ENCODE results near the gene ZFP64.

DNA sequence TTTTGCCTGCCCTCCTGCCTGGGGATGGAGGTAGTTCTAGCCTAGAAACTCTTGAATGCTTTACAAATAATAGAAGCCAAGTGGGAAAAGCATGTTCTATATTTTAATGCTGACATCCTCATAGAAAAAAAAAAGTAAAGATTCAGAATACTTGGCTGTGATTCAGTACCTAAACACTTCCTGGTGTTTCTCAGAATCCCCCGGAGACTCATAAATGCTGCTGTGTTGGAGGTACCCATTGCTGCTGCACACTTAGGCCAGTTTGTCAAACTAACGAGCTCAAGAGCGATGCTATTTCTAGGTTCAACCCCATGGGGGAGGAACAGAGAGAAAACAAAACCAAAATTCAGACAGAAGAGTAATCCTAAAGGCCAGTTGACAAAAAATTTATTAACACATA, 38.8 kb upstream of the ZFP64 start:
- TF ChIP-seq, protein P1, sequence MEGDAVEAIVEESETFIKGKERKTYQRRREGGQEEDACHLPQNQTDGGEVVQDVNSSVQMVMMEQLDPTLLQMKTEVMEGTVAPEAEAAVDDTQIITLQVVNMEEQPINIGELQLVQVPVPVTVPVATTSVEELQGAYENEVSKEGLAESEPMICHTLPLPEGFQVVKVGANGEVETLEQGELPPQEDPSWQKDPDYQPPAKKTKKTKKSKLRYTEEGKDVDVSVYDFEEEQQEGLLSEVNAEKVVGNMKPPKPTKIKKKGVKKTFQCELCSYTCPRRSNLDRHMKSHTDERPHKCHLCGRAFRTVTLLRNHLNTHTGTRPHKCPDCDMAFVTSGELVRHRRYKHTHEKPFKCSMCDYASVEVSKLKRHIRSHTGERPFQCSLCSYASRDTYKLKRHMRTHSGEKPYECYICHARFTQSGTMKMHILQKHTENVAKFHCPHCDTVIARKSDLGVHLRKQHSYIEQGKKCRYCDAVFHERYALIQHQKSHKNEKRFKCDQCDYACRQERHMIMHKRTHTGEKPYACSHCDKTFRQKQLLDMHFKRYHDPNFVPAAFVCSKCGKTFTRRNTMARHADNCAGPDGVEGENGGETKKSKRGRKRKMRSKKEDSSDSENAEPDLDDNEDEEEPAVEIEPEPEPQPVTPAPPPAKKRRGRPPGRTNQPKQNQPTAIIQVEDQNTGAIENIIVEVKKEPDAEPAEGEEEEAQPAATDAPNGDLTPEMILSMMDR (IDR thresholded peaks at IDR 0.05; ENCODE audit: low read depth, low read length) = no peak
- TF ChIP-seq POLR2A (IDR thresholded peaks at IDR 0.05; ENCODE audit: extremely low read depth, insufficient read length) (no peak), MYC (IDR thresholded peaks at IDR 0.05; ENCODE audit: low read depth, low read length) (no peak)
- TF ChIP-seq, protein P2, sequence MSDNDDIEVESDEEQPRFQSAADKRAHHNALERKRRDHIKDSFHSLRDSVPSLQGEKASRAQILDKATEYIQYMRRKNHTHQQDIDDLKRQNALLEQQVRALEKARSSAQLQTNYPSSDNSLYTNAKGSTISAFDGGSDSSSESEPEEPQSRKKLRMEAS (IDR thresholded peaks at IDR 0.05; ENCODE audit: low read depth, low read length) = no peak
